Measurements from ENCODE around the gene NGFR.
A peak's percentile ranks its signal among the peaks of the same experiment; 100 is the strongest.
"Not testable (repeated sequence)": the region's sequence is repeated elsewhere in the genome, so short reads cannot be mapped to it uniquely, and the experiment has no call there.

The NGFR gene

GRCh38 chr17:49496867-49497147 lies 1.7 kb downstream of the NGFR start:
- DNase-seq (ENCODE audit: low spot score): no peak

GRCh38 chr17:49497148-49498028 lies 2.3 kb downstream of the NGFR start:
- peak; percentile 82 for DNase-seq (ENCODE audit: low spot score)

GRCh38 chr17:49498029-49498615 lies 3.0 kb downstream of the NGFR start:
- DNase-seq (ENCODE audit: low spot score): no peak

DNA sequence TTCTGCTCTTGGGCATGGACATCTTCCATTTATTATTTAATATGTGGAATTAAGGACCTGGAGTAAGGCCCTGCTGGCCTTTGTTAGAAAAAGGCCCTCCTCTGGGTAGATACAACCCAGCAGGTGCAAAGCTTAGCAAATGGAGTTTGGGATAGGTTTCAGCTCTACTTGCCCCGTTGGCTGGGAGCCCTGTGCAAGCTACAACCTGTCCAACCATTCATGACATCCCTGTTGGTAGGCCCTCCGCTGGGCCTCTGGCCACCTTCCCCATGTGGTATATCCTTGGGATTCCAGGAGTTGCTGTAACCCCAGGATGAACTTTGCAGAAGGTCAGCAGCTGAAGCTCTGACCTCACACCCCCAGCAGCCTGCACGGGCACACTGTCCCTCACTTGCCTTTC lies 6.4 kb downstream of the NGFR start:
- DNase-seq (ENCODE audit: low spot score): no peak

- no peak for DNase-seq (ENCODE audit: low spot score)
These were observed 7.2 kb downstream of the NGFR start for GRCh38 chr17:49502254-49502653.

DNA sequence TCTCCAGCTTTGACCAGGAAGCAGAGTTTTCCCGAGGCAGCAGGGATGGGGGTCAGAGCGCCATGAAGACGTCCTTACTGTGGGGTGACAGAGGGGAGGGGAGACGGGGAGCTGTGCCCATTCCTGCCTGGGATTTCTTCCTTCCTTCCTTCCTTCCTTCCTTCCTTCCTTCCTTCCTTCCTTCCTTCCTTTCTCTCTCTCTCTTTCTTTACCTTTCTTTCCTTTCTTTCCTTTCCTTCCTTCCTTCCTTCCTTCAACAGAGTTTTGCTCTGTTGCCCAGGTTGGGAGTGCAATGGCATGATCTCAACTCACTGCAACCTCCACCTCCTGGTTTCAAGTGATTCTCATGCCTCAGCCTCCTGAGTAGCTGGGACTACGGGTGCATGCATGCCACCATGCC lies 7.6 kb downstream of the NGFR start:
- not testable (repeated sequence) for DNase-seq (ENCODE audit: low spot score)

DNA sequence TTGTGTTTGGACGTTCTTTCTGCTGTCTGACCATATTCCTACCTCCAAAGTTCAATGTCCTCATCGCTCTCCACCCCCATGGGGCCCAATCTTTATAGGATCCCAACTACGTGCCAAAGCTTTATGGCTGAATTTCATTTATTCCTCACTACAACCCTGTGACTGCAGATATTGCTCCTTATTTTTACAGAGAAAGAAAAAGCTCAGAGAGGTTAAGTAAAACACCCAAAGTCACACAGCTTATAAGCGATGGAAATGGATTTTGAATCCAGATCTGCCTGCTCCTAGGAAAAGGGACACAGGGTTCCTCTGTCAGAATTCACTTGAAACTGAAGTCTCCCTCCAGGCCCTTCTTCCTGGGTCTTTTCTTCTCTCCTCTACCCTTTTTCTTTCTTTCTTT lies 9.3 kb downstream of the NGFR start:
- no peak for DNase-seq (ENCODE audit: low spot score)

DNA sequence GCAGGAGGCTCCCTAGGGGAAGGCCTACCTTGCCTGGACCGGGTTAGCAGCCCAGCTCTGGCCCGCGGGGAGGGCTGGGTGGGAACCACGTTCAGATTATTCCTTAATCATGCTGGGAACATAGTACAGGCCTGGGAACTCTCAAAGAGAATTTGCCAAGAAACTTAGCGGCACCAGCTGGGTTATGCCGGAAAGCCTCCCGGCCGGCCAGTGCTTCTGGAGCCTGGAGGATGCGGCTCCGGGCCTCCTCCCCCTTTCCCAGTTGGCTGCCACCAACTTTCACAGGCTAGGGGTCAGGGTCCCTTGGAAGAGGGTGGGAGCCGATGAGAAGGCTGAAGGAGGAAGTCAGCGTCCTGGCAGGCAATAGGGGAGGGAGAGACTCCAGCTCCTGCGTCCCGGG lies 10.8 kb downstream of the NGFR start:
- DNase-seq (ENCODE audit: low spot score): no peak

- no peak for DNase-seq (ENCODE audit: low spot score)
These were observed 11.2 kb downstream of the NGFR start for GRCh38 chr17:49506282-49506681.

DNA sequence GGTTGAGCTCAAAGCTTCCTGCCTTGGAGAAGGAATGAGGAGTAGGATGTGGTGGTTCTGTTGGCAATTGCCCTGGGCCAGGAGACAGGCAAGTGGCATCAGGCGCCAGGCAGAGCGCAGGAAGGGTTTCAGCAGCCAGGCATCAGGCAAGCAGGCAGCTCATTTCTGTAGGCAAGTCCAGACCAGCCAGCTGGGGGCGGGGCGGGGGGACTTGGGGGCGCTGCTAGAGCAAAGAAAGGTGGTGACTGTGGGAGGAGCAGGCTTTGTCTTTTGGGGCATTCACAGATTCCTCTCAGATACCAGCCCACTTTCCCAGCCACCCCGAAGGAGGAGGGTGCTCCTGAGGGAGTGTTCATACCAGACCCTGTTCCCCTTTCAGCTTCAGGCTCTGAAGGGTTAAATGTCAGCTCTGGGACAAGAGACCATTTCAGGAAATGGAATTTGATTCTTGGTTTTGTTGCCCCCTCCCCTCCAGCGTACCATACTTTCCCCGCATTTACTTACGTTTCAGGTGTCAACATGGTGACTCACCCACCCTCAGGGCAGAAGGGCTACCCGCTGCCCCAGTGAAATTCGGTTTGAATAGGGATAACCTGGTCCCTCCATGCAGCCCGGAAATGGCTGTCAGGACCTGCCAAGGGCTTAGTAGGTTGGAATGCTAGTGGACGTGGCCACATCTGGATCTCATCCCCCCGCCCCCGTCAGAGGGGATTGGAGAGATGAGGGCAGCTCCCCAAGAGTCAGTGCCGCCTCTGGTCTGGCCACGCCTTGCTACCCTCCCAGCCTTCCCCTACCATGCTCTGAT lies 13.2 kb downstream of the NGFR start:
- DNase-seq (ENCODE audit: low spot score): peak; percentile 73

GRCh38 chr17:49508866-49509587 lies 13.9 kb downstream of the NGFR start:
- DNase-seq (ENCODE audit: low spot score): no peak

- DNase-seq (ENCODE audit: low spot score): no peak
These were observed 14.5 kb downstream of the NGFR start for GRCh38 chr17:49509588-49509917.

DNA sequence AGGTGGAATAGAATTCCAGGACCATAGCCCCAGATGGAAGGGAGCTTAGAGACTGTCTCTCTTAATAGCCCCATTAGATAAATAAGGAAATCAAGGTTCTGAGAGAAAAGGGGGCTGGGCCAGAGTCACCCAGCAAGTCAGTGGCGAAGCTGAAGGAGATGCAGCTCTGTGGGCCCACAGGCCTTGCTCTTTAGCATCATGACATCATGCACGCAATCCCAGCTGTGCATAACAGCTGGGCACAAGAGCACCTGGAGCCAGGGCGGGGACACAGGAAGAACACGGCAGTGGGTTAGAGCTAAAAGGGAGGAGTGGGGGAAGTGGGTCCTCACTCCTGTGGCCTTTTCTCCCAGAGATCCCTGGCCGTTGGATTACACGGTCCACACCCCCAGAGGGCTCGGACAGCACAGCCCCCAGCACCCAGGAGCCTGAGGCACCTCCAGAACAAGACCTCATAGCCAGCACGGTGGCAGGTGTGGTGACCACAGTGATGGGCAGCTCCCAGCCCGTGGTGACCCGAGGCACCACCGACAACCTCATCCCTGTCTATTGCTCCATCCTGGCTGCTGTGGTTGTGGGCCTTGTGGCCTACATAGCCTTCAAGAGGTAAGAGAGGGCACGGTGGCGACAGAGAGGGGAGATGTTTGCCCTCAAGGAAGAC lies 15.1 kb downstream of the NGFR start:
- no peak for DNase-seq (ENCODE audit: low spot score)

GRCh38 chr17:49510720-49511110 lies 15.6 kb downstream of the NGFR start:
- DNase-seq (ENCODE audit: low spot score): no peak

- no peak for DNase-seq (ENCODE audit: low spot score)
These were observed 16.7 kb downstream of the NGFR start for GRCh38 chr17:49511810-49512209.

GRCh38 chr17:49512296-49513043 lies 17.4 kb downstream of the NGFR start:
- no peak for DNase-seq (ENCODE audit: low spot score)

- DNase-seq (ENCODE audit: low spot score): no peak
These were observed 17.9 kb downstream of the NGFR start for GRCh38 chr17:49513044-49513395.

GRCh38 chr17:49513641-49514040 lies 18.5 kb downstream of the NGFR start:
- no peak for DNase-seq (ENCODE audit: low spot score)

- peak; percentile 78 for DNase-seq (ENCODE audit: low spot score)
These were observed 19.1 kb downstream of the NGFR start for GRCh38 chr17:49514071-49514721.

GRCh38 chr17:49515196-49515770 lies 20.2 kb downstream of the NGFR start:
- DNase-seq (ENCODE audit: low spot score): peak; percentile 89
